HepG2 (cell line): ENCODE measurements around the gene PAIP1. TPM values are rescaled to one million over a fixed set of nuclear protein-coding genes. Genes with fewer than 3 reads are reported as not detected.
"Not testable (repeated sequence)": the region's sequence is repeated elsewhere in the genome, so short reads cannot be mapped to it uniquely, and the experiment has no call there.

Experiments
- ATAC-seq: fragments of 200-7000 bp; cut with Tn5 transposase; 3 replicates; pipeline ENCODE4 v1.9.1; 2020; ENCODE audit warnings: mild to moderate bottlenecking, moderate library complexity
- BruUV-seq: library from RNA; stranded (reverse); fragments of 400-500 nt; replicated peaks from 2 replicates; lab custom pipeline; 2021; lab: Mats Ljungman, UMichigan
- CTCF ChIA-PET: fragments of 300-600 bp; formaldehyde crosslinking; extraction: SDS; loops from one replicate; lab custom pipeline; 2021; ENCODE audit warnings: low total read pairs, inconsistent platforms, low intra/inter-chr PET ratio; lab: Yijun Ruan, JAX
- POLR2A ChIA-PET: fragments of 350-600 bp; sonication (Branson Sonifier 250); formaldehyde crosslinking; loops from one replicate; lab custom pipeline; 2020; ENCODE audit warnings: antibody characterized with exemption, inconsistent platforms; lab: Yijun Ruan, JAX
- DNase-seq: peaks from one replicate; pipeline ENCODE4 v3.0.0-alpha.2; 2015; ENCODE audit warnings: low spot score
- FAIRE-seq: peaks from 3 replicates; lab custom pipeline; 2011; peaks lifted over from hg19 to GRCh38; lab: Jason Lieb, UNC
- H2AFZ ChIP-seq: one replicate; pipeline ENCODE4 v1.6.1; 2011; ENCODE audit warnings: low read length, inconsistent platforms
- H3K27ac ChIP-seq: fragments of 300-600 bp; 3 replicates; pipeline ENCODE4 v1.8.0; 2011; ENCODE audit warnings: mixed run types, mild to moderate bottlenecking, mixed read lengths, low read length, inconsistent platforms; ENCODE audit not compliant: insufficient read depth; ENCODE audit errors: extremely low read length
- H3K27me3 ChIP-seq, 2 experiments: fragments of 200-600 bp in 1 of 2; 2 replicates in 1 of 2; 3 replicates in 1 of 2; pipeline versions ENCODE4 v1.6.0 to v1.8.0; 2011; ENCODE audit warnings: low read length in 2 of 2, mild to moderate bottlenecking in 2 of 2, moderate library complexity in 2 of 2, inconsistent platforms in 1 of 2; ENCODE audit not compliant: insufficient read depth in 2 of 2, control insufficient read depth in 1 of 2
- H3K36me3 ChIP-seq, 2 experiments: fragments of 200-600 bp in 1 of 2; replicated peaks in 1 of 2; 2 replicates in 1 of 2; 3 replicates in 1 of 2; pipeline versions ENCODE4 v1.5.1 to v1.8.0; 2011; ENCODE audit warnings: low read length in 2 of 2, inconsistent platforms in 1 of 2; ENCODE audit not compliant: insufficient read depth in 2 of 2, control insufficient read depth in 1 of 2
- H3K4me1 ChIP-seq: 2 replicates; pipeline ENCODE4 v1.5.1; 2012; ENCODE audit warnings: low read length, inconsistent platforms; ENCODE audit not compliant: insufficient read depth
- H3K4me2 ChIP-seq: 2 replicates; pipeline ENCODE4 v1.6.0; 2011; ENCODE audit warnings: low read depth, low read length, inconsistent platforms
- H3K4me3 ChIP-seq, 3 experiments: fragments of 200-600 bp in 1 of 3; sonication (generic), shearing (Covaris generic) in 1 of 3; replicated peaks in 1 of 3; 2 replicates each; pipeline ENCODE4 v1.5.1; 2011 to 2016; ENCODE audit warnings: low read length in 3 of 3, inconsistent platforms in 2 of 3, low read depth in 2 of 3, mild to moderate bottlenecking in 2 of 3, control low read depth in 1 of 3, mixed read lengths in 1 of 3; ENCODE audit not compliant: insufficient read depth in 1 of 3
- H3K79me2 ChIP-seq: one replicate; pipeline ENCODE4 v1.6.1; 2011; ENCODE audit warnings: low read length, inconsistent platforms; ENCODE audit not compliant: insufficient read depth
- H3K9ac ChIP-seq: 2 replicates; pipeline ENCODE4 v1.6.0; 2011; ENCODE audit warnings: mild to moderate bottlenecking, low read depth, low read length, inconsistent platforms; ENCODE audit not compliant: insufficient read depth
- H3K9me3 ChIP-seq: 2 replicates; pipeline ENCODE4 v1.5.1; 2012; ENCODE audit warnings: mild to moderate bottlenecking, low read length
- H4K20me1 ChIP-seq: 2 replicates; pipeline ENCODE4 v1.6.0; 2011; ENCODE audit warnings: inconsistent platforms, mild to moderate bottlenecking, low read length, moderate library complexity; ENCODE audit not compliant: insufficient read depth
- ELF1 ChIP-seq: sonication (generic); formaldehyde crosslinking; IDR thresholded peaks from 2 replicates; pipeline ENCODE4 v1.4.0; 2020; ENCODE audit warnings: missing genetic modification reagents
- MAFF ChIP-seq: IDR thresholded peaks from 2 replicates; pipeline ENCODE4 v1.6.1; 2011; ENCODE audit warnings: low read depth, low read length, improper control_type of control experiment
- MLLT10 ChIP-seq: sonication (generic); formaldehyde crosslinking; IDR thresholded peaks from 2 replicates; pipeline ENCODE4 v1.4.0; 2020; ENCODE audit warnings: missing genetic modification reagents
- PHF8 ChIP-seq: sonication (generic); formaldehyde crosslinking; IDR thresholded peaks from 2 replicates; pipeline ENCODE4 v1.5.0; 2020; ENCODE audit warnings: missing genetic modification reagents
- RFX5 ChIP-seq: IDR thresholded peaks from 2 replicates; pipeline ENCODE4 v1.6.1; 2011; ENCODE audit warnings: low read depth, low read length, improper control_type of control experiment
- SCMH1 ChIP-seq: sonication (generic); formaldehyde crosslinking; IDR thresholded peaks from 2 replicates; pipeline ENCODE4 v1.9.0; 2021; ENCODE audit warnings: missing genetic modification reagents, mild to moderate bottlenecking, borderline replicate concordance
- TBX3 ChIP-seq: fragments of 450-650 bp; IDR thresholded peaks from 2 replicates; pipeline ENCODE4 v1.6.1; 2017; ENCODE audit warnings: antibody characterized with exemption, mild to moderate bottlenecking, inconsistent platforms, borderline replicate concordance
- YEATS2 ChIP-seq: sonication (generic); formaldehyde crosslinking; IDR thresholded peaks from 2 replicates; pipeline ENCODE4 v1.4.0; 2020; ENCODE audit warnings: missing genetic modification reagents, borderline replicate concordance
- ZNF274 ChIP-seq: sonication (generic); formaldehyde crosslinking; IDR thresholded peaks from 2 replicates; pipeline ENCODE4 v1.5.1; 2020; ENCODE audit warnings: mild to moderate bottlenecking, missing genetic modification reagents
- ZNF510 ChIP-seq: sonication (generic); formaldehyde crosslinking; IDR thresholded peaks from 2 replicates; pipeline ENCODE4 v1.4.0; 2020; ENCODE audit warnings: low read depth, mild to moderate bottlenecking, missing genetic modification reagents
- ZNF703 ChIP-seq: sonication (generic); formaldehyde crosslinking; IDR thresholded peaks from 2 replicates; pipeline ENCODE4 v1.5.1; 2020; ENCODE audit warnings: missing genetic modification reagents, mild to moderate bottlenecking, moderate library complexity, borderline replicate concordance
- whole genome bisulfite sequencing: methylation state at CpG from one replicate; pipeline ENCODE4 v1.1.6; 2017; ENCODE audit warnings: low lambda C conversion rate; 5-methylcytosine and 5-hydroxymethylcytosine counted together
- in situ Hi-C: cut with HindIII; loops from 2 replicates; pipeline ENCODE4 v1.10.0; 2017; ENCODE audit warnings: low pct_unique_long_range_greater_than_20kb; ENCODE audit not compliant: extremely low pct_ligation_motif_present
- intact Hi-C: fragments of 100-400 bp; cut with micrococcal nuclease; formaldehyde crosslinking; loops from one replicate; pipeline ENCODE4 v1.10.0; 2022; ENCODE audit not compliant: unreplicated experiment
- polyA plus RNA-seq, 8 experiments: library from polyadenylated mRNA; depleted of rRNA in 3 of 8; stranded (reverse) in 7 of 8; unstranded in 1 of 8; fragments of >200 nt; fragmentation: Illumina TruSeq in 4 of 8; extraction: Trizol in 4 of 8; gene quantifications; 2 replicates each; pipeline versions ENCODE4 v1.2.1 to v1.2.3, GENCODE V29; 2011 to 2016; ENCODE audit warnings: low read depth in 4 of 8, missing spikeins in 1 of 8, mixed read lengths in 1 of 8; ENCODE audit not compliant: insufficient read depth in 1 of 8
- total RNA-seq, 5 experiments: library from RNA; depleted of rRNA; stranded (reverse); fragments of >200 nt; fragmentation: Illumina TruSeq; extraction: Trizol; gene quantifications; 2 replicates each; pipeline ENCODE4 v1.2.3, GENCODE V29; 2016; ENCODE audit warnings: low read depth in 1 of 5
- TF ChIP-seq, protein P1 (sequence below): sonication (generic); formaldehyde crosslinking; IDR thresholded peaks from 2 replicates; pipeline ENCODE4 v1.9.0; 2022; ENCODE audit warnings: missing genetic modification reagents, mild to moderate bottlenecking, borderline replicate concordance
- TF ChIP-seq, protein P2 (sequence below): sonication (generic); formaldehyde crosslinking; conservative IDR thresholded peaks from 2 replicates; pipeline ENCODE4 v1.4.0; 2020; ENCODE audit warnings: missing genetic modification reagents

The PAIP1 gene
- total and polyA plus RNA-seq, 2 of the 13 experiments (the other 11 are each of a cell fraction or from before 2014, with no cell fraction given): 96.6 to 116 TPM

DNA sequence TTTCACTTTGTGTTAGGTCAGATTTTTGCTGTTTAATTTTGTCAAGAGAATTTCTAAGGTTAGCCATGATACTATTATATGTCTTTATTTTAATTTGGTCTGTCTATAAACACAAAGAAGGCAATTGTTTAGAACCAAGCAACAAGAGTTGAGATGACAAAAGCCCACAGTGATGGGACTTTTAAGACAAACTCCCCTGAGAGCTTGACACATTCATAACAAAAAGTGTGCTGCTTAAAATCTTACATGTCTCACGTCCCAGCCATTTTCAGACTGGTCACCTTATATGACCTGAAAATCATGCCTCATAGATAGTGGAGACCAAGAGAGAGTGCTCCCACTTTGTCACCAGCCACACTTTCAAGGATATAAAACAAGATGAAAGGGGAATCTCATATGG, 24.5 kb upstream of the PAIP1 start:
- ATAC-seq (no peak), DNase-seq (no peak), FAIRE-seq (no peak)
- Histone ChIP-seq H3K36me3 (no peaks in the 10 kb centered on the region; a peak in 1 of 5 replicates), H3K9me3 (no peaks in the 10 kb centered on the region), H3K27ac (no peak overlapping the region), H3K4me3 (no peak overlapping the region), H3K9ac (no peak overlapping the region), H2AFZ (no peak overlapping the region), H3K4me1 (no peaks in the 10 kb centered on the region), H3K79me2 (no peaks in the 10 kb centered on the region), H3K27me3 (no peaks in the 10 kb centered on the region), H3K4me2 (no peak overlapping the region), H4K20me1 (no peaks in the 10 kb centered on the region)
- 100% methylated on average over 1 of the region's 1 CpG for WGBS
- ChIA-PET CTCF (no interaction called here), POLR2A (no interaction called here)
- intact Hi-C loops: no loop called here
- BruUV-seq: no TSS peak
- no peak for TF ChIP-seq MAFF
- TF ChIP-seq ZNF703 (CRISPR knock-in tag): no peak
- no peak for TF ChIP-seq RFX5
- no peak for TF ChIP-seq PHF8
- no peak for TF ChIP-seq YEATS2 (CRISPR knock-in tag)
- TF ChIP-seq, protein P1, sequence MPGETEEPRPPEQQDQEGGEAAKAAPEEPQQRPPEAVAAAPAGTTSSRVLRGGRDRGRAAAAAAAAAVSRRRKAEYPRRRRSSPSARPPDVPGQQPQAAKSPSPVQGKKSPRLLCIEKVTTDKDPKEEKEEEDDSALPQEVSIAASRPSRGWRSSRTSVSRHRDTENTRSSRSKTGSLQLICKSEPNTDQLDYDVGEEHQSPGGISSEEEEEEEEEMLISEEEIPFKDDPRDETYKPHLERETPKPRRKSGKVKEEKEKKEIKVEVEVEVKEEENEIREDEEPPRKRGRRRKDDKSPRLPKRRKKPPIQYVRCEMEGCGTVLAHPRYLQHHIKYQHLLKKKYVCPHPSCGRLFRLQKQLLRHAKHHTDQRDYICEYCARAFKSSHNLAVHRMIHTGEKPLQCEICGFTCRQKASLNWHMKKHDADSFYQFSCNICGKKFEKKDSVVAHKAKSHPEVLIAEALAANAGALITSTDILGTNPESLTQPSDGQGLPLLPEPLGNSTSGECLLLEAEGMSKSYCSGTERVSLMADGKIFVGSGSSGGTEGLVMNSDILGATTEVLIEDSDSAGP (CRISPR knock-in tag): no peak
- TF ChIP-seq ZNF274: no peak
- TF ChIP-seq ELF1 (CRISPR knock-in tag): no peak
- no peak for TF ChIP-seq TBX3
- no peak for TF ChIP-seq MLLT10 (CRISPR knock-in tag)
- TF ChIP-seq ZNF510 (CRISPR knock-in tag): no peak
- TF ChIP-seq SCMH1 (CRISPR knock-in tag): no peak
- TF ChIP-seq, protein P2, sequence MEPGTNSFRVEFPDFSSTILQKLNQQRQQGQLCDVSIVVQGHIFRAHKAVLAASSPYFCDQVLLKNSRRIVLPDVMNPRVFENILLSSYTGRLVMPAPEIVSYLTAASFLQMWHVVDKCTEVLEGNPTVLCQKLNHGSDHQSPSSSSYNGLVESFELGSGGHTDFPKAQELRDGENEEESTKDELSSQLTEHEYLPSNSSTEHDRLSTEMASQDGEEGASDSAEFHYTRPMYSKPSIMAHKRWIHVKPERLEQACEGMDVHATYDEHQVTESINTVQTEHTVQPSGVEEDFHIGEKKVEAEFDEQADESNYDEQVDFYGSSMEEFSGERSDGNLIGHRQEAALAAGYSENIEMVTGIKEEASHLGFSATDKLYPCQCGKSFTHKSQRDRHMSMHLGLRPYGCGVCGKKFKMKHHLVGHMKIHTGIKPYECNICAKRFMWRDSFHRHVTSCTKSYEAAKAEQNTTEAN (CRISPR knock-in tag): no peak
- in situ Hi-C loops: no loop called here

DNA sequence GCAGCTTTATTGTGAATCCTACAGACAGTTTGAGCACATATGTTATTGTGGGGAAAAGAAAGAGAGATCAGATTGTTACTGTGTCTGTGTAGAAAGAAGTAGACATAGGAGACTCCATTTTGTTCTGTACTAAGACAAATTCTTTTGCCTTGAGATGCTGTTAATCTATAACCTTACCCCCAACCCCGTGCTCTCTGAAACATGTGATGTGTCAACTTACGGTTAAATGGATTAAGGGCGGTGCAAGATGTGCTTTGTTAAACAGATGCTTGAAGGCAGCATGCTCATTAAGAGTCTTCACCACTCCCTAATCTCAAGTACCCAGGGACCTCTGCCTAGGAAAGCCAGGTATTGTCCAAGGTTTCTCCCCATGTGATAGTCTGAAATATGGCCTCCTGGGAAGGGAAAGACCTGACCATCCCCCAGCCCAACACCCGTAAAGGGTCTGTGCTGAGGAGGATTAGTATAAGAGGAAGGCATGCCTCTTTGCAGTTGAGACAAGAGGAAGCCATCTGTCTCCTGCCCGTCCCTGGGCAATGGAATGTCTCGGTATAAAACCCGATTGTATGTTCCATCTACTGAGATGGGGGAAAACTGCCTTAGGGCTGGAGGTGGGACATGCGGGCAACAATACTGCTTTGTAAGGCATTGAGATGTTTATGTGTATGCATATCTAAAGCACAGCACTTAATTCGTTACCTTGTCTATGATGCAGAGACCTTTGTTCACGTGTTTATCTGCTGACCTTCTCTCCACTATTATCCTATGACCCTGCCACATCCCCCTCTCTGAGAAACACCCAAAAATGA, 23.7 kb upstream of the PAIP1 start:
- FAIRE-seq, H3K27ac ChIP-seq, intact Hi-C loops, H3K4me3 ChIP-seq, H3K4me1 ChIP-seq, POLR2A ChIA-PET, H4K20me1 ChIP-seq, H2AFZ ChIP-seq, ATAC-seq, CTCF ChIA-PET, H3K79me2 ChIP-seq, H3K27me3 ChIP-seq, DNase-seq, H3K4me2 ChIP-seq, H3K9me3 ChIP-seq, BruUV-seq, in situ Hi-C loops, H3K9ac ChIP-seq, H3K36me3 ChIP-seq: not testable (repeated sequence)
- 88% methylated on average over 10 of the region's 10 CpGs for WGBS
